Measurements from ENCODE around the gene FMN2.
"Not testable (repeated sequence)": the region's sequence is repeated elsewhere in the genome, so short reads cannot be mapped to it uniquely, and the experiment has no call there.

Gene FMN2

GRCh38 chr1:240255922-240256321 lies 164.2 kb downstream of the FMN2 start:
- ATAC-seq = no peak
- no peak for DNase-seq

DNA sequence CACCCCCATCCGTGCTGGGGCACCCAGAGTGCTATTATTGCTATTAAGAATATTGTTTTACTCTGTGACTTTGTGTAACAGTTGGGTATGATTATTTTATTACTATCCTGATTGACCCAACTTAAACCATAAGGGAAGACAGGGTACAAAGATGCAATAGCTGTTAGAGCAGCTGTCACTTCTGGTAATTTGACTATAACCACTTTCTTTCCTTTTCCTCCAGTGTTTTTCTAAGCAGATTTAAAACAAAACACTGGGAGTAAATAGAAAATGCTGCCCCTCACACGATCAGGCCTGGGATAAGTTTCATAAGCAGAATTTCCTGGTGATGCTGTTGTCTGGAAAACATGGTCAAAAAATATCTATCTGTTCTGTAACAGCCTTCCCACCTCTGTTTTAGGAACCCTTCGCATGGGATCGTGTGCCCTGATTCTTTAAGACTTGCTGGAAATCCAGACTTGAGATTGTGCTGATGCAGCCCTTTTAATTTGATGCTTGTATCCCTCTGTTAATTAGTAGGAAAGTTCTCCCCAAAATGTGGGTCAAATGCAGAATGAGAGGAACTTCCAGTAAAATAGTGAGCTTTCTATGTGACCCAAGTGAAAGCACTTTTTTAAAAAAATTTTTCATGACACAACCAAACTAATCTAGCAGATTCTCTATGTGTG lies 165.3 kb downstream of the FMN2 start:
- DNase-seq = no peak

DNA sequence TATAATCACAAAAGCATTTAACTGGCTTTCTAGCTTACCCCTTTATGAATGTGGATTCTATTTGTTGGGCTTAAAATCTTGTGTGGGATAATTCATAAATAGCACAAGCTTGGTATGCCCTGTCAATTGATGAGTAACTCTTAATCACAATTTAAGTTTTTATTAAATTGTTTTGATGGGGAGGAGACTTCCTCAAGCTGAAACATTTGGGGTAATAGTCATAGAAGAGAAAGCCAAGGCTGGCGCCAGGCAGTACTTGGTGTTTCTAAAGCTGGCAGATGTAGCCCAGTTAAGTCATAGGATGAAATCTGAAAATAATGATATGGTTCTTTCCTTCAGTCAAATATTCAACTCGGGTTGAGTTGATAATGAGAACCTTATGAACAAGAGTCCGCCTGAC lies 167.2 kb downstream of the FMN2 start:
- ATAC-seq (no peak), DNase-seq (no peak)

More for the DNA sequence above, 165.3 kb downstream of the FMN2 start:
- no peak for ATAC-seq

- not testable (repeated sequence) for DNase-seq, ATAC-seq
These were observed 172.8 kb downstream of the FMN2 start for GRCh38 chr1:240264494-240264893.

DNA sequence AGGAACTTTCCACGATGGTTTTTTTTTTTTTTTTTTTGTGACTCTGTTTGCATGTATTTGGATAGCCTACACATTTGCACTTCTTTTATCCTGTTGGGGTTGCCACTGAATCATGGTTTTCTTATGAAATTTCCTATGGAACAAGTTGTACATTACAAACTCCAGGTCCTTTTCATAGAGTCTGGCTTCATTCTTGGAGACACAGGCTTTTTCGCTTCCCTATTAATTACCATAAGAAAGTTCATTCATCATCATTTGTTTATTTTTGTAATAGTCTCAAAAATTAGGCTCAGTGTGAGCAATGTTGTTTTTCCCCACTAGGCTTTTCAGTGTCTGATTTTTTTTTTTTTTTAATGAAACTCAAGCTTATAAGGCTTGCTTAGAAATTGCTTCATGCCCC lies 179.4 kb downstream of the FMN2 start:
- DNase-seq (no peak), ATAC-seq (no peak)

DNA sequence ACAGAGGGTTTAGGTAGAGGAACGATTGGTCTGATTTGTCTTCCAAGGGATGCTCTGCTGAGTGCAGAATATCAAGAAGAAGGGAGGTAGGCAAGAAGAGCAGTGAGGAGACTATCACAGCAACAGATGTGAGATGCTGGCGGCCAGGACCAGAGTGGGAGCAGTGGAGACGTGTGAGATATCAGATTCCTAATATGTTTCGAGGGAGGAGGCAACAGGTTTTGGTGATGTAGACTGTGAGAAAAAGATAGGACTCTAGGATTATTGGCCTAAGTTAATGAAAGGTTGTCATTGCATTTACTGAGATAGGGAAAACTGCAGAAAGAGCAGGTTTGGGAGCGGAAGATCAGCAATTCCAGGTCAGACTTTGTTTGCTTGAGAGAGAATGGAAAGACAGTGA lies 182.9 kb downstream of the FMN2 start:
- no peak for ATAC-seq
- DNase-seq = no peak

GRCh38 chr1:240275219-240275618 lies 183.5 kb downstream of the FMN2 start:
- ATAC-seq, DNase-seq: not testable (repeated sequence)

- ATAC-seq (no peak), DNase-seq (no peak)
These were observed 186.4 kb downstream of the FMN2 start for GRCh38 chr1:240278082-240278481.

GRCh38 chr1:240280560-240281322 lies 189.1 kb downstream of the FMN2 start:
- DNase-seq = no peak
- no peak for ATAC-seq

GRCh38 chr1:240282061-240282830 lies 190.6 kb downstream of the FMN2 start:
- ATAC-seq (no peak), DNase-seq (no peak)

DNA sequence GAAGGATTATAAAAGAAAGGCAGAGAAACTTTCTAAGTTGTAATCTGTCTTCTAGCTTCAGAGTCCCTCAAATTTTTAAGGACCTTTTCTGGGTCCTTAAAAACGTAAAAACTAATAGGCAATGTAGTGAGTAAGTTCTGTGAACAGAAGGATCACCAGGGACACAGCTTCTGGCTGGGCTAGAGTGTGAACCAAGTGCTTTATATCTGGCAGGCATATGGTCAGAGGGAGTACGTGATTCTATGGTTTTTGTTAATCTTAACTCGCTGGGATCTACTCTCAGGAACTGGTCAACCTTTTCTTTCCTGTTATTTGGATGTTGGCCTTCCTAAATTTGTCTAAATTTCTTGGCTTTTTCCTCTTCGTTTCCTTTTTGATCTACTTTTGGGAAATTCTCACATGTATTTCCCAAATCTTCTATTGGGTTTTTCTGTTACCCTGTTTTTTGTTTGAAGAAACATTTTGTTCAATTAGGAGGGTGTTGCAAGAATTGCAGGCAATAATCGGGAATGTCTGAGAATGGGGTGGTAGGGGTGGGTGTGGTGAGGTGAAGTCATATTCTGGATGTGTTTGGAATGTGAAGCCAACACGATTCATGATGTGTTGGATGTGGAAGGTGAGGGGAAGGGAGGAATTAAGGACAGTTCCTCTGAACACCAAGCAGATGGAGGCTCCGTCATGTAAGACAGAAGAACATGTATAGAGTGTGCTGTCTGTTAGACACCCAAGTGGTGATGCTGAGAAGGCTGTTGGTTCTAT lies 193.2 kb downstream of the FMN2 start:
- DNase-seq = no peak
- no peak for ATAC-seq

- no peak for ATAC-seq
- DNase-seq = no peak
These were observed 193.9 kb downstream of the FMN2 start for GRCh38 chr1:240285540-240285939.

DNA sequence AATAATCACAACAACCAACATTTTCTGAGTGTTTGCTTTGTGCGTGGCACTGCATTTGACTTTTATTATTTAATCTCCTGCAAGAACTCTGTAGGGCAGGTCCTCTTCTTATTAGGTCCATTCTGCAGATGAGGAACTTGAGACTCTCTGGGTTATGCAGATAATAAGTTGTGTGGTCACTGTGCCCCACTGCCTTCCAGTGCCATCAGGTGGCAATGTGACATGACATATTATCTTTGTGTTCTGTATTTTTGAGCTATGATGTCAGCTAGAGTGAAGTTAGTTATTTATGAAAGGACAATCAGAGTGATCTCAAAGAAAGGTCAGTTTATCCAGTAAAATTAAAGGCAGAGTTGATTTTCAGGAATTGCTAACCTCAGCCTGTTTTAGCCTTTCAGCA lies 196.0 kb downstream of the FMN2 start:
- no peak for ATAC-seq
- DNase-seq = no peak

- DNase-seq = no peak
- ATAC-seq = no peak
These were observed 202.0 kb downstream of the FMN2 start for GRCh38 chr1:240293706-240294105.

GRCh38 chr1:240294566-240294965 lies 202.9 kb downstream of the FMN2 start:
- DNase-seq = no peak
- no peak for ATAC-seq

GRCh38 chr1:240295811-240296210 lies 204.1 kb downstream of the FMN2 start:
- DNase-seq (no peak), ATAC-seq (no peak)

- no peak for DNase-seq
- no peak for ATAC-seq
These were observed 212.8 kb downstream of the FMN2 start for GRCh38 chr1:240304466-240304865.

DNA sequence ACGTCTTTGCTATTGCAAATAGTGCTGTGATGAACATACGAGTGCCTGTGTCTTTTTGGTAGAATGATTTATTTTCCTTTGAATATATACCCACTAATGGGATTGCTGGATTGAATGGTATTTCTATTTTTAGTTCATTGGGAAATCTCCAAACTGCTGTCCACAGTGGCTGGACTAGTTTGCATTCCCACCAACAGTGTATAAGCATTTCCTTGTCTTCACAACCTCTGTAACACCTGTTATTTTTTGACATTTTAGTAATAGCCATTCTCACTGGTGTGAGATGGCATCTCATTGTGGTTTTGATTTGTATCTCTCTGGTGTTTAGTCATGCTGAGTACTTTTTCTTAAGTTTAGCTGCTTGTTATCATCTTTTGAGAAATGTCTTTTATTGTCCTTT lies 215.0 kb downstream of the FMN2 start:
- ATAC-seq = no peak
- no peak for DNase-seq

GRCh38 chr1:240308096-240308495 lies 216.4 kb downstream of the FMN2 start:
- ATAC-seq = no peak
- DNase-seq = no peak

- ATAC-seq (no peak), DNase-seq (no peak)
These were observed 218.1 kb downstream of the FMN2 start for GRCh38 chr1:240309769-240310168.

DNA sequence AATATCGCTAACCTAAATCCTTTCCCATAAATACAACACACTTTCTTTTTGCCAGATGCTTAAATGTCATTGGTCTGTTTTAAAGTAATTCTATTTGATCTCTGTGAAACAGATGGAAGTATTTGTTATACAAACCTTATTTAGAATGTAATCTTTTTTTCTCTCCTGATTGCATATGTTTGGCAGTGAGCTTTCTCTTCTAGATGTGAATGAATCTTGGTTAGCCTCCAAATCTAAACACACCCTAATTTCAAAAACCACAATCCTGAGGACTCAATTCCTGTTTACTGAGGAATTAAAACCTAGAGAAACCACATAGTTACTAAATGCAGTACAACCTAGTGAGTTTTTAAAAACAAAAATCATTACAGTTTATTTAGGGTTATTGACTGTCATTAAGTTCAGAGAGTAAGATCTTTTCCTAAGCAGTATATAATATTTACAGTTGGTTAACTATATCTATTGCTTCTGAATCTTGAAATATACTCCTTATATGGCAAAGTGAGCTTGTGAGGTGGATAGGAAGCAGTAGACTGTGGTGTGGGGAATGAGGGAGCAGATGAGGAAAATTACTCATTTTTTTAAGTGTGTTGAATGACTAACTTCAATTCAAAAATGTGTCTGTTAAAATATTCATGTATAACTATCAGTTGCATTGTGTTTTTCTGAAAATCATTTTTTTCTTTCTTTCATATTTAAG lies 218.7 kb downstream of the FMN2 start:
- DNase-seq = no peak
- no peak for ATAC-seq

DNA sequence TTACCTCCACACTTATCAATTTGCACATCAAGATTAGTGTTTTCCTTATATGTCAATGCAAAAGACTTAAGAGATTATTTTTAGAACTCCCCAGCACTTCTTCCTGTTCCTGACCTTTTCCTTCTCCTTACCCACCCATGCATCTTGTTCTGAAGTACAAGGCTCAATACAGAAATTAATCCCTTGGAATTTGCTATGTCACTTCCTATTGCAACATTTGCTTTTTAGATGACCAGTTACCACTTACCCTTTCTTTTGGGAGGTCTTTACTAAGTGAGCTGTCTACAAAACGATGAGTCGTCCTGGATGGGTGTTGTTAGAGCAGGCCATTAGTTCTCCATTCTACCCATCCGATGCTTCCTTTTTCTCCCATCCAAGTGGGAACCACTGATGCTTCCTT lies 221.2 kb downstream of the FMN2 start:
- ATAC-seq (no peak), DNase-seq (no peak)

All from stimulated activated naive CD8-positive, alpha-beta T cell treated with anti-CD3 and anti-CD28 coated beads, Interleukin-15, Interleukin-2, amounts not matched to agents 100 U/mL and 50 U/mL, for 24 hours (primary cell).